Right ventricle myocardium inferior (tissue), 1 donor: ENCODE measurements around the gene PLXNA1. TPM values are rescaled to one million over a fixed set of nuclear protein-coding genes. Genes with fewer than 3 reads are reported as not detected.

Source experiments
- ATAC-seq: fragments of 200-7000 bp; cut with Tn5 transposase; one replicate; pipeline ENCODE4 v1.9.1; 2020; ENCODE audit warnings: mild to moderate bottlenecking, moderate library complexity
- DNase-seq: peaks from one replicate; pipeline ENCODE4 v3.0.0; 2021; ENCODE audit errors: missing footprints
- intact Hi-C: fragments of 100-400 bp; cut with DNase I; formaldehyde crosslinking; loops from one replicate; pipeline ENCODE4 v1.11.0; 2022
- total RNA-seq: library from RNA; stranded (reverse); fragmentation: NEBNext Ultra II Directional; extraction: Animal tissue kit (Norgen Biotek cat#: 25700); gene quantifications from one replicate; pipeline ENCODE4 v1.2.1, GENCODE V29; 2021
- donor health status: DM: no; HTN: yes; CAD: no; lungs with severe emphysema.

Gene PLXNA1
- total RNA-seq, 1 donor from 2014 or later = 29.6 TPM

DNA sequence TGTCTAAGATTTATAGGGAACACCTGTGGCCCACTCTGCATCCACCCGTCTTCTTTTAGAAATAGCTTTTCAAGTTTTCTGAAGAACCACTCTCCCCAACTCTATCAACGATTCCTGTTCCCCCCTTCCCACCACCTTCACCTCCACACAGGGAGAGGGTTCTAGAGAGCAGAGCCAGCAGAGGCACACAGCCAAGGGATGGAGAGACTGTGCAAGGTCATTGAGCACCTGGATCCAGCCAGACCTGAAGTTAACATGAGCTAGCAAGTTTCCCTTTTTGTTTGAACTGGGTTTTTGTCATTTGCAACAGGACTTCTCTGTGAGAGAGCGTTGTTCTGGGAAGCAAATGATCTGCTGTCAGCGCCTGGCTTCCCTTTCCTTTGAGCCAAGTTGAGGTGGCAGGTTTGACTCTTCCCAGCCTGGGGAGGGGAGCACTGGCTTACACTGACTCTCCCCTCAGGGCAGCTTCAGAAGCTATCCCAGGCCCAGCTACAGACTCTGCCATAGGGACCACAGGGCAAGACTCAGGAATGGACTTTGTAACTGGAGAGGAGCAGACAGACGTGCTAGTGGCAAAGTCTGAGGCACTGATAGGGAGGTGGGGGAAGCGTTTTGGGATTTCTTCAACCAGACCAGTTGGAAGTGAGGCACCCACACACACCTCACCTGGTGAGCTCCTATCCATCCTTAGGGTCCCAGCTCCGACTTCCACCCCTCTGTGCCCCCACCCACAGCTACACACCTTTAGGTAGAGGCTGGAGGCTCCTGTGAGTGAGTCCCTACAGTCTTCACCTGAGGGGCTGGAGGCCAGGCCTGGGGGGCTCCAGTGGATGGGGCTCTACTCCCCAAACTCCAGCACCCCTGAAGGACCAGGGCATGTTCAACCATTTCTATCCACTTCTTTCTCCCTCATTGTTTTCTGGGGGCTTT is 19.4 kb upstream of the PLXNA1 start:
- ATAC-seq (no peak), DNase-seq (no peak)
- intact Hi-C loops = loop anchor here (5.0 kb wide), 1 partner anchor 136 kb away; no protein-coding TSS in a partner anchor

DNA sequence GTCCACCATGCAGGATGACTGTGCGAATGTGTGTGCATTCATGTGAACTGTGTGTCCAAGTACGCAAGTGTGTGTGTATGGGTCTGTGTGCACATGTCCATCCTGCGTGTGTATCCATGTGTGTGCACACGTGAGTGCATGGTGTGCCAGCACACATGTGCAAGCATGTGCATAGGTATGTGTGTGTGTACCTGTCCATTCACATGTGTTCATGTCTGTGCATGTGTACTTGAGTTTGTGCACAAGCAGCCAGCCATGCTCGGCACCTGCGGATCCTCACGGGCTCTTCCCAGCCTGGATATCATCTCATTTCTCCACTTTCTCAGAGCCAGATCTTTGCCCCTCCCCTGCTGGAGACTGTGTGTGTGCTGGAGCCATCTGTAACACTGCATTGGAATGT is 18.7 kb upstream of the PLXNA1 start:
- ATAC-seq (no peak), DNase-seq (no peak)
- intact Hi-C loops = loop anchor here (5.0 kb wide), 1 partner anchor 137 kb away; no protein-coding TSS in a partner anchor

DNA sequence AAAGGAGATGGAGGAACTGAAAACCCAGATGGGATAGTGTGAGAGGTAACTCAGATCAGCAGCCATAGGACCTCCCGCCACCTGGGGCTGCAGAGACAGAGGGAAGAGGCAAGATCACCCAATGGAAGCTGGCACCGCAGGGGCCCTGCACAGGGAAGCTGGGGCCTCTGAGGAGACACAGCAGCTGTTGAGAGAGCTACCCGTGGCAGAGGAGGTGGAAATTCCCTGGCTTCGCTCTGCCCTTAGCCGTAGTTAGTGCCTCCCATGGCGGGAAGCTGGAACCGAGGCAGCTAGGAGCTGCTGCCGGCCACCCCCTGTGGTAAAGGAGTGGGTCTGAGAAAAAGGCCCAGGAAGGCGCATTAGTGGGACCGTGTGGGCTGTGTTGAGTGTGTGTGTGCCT is 18.0 kb upstream of the PLXNA1 start:
- ATAC-seq (no peak), DNase-seq (no peak)
- intact Hi-C loops = loop anchor here (5.0 kb wide), 2 partner anchors 38 to 138 kb away; no protein-coding TSS in a partner anchor

DNA sequence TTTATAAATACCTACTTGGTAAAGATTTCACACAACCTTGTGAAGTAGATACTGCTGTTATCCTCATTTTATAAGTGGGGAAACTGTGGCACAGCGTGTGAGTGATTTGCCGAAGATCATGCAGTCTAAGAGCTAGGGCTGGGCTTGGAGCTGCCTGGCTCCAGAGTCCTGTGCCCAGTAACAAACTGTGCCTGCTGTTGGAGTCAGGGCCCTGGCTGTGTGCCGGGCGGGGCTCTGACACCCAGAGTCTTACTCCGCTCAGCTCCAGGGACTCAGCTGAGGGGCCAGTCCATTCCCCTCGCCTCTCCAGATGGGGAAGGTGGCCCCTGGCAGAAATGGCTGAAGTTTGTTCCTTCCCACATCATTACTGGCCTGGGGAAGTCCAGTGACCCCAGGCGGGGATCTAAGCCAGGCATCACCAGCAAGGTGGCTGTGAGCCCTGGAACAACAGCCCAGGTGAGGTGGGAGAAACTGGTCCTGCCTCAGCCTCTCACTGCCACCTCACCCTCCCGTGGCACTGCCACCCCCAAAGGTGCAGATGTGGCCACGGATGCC is 17.3 kb upstream of the PLXNA1 start:
- intact Hi-C loops = loop anchor here (5.0 kb wide), 1 partner anchor 38 kb away; no protein-coding TSS in a partner anchor
- DNase-seq (no peak), ATAC-seq (no peak)

DNA sequence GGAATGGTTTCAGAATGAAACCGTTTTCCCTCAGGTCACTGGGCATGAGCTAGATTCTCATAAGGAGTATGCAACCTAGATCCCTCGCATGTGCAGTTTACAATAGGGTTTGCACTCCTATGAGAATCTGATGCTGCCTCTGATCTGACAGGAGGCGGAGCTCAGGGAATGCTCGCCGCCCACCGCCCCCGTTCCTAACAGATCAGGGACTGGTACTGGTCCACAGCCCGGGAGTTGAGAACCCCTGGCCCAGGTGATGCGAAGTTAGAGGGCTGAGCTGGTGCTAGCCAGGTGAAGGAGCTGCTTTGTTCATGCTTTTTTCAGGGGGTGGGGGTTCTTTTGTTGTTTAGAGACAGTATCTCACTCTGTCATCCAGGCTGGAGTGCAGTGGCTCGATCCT is 15.5 kb upstream of the PLXNA1 start:
- ATAC-seq (no peak), DNase-seq (no peak)
- intact Hi-C loops = loop anchor here (5.0 kb wide), 1 partner anchor 40 kb away; no protein-coding TSS in a partner anchor

DNA sequence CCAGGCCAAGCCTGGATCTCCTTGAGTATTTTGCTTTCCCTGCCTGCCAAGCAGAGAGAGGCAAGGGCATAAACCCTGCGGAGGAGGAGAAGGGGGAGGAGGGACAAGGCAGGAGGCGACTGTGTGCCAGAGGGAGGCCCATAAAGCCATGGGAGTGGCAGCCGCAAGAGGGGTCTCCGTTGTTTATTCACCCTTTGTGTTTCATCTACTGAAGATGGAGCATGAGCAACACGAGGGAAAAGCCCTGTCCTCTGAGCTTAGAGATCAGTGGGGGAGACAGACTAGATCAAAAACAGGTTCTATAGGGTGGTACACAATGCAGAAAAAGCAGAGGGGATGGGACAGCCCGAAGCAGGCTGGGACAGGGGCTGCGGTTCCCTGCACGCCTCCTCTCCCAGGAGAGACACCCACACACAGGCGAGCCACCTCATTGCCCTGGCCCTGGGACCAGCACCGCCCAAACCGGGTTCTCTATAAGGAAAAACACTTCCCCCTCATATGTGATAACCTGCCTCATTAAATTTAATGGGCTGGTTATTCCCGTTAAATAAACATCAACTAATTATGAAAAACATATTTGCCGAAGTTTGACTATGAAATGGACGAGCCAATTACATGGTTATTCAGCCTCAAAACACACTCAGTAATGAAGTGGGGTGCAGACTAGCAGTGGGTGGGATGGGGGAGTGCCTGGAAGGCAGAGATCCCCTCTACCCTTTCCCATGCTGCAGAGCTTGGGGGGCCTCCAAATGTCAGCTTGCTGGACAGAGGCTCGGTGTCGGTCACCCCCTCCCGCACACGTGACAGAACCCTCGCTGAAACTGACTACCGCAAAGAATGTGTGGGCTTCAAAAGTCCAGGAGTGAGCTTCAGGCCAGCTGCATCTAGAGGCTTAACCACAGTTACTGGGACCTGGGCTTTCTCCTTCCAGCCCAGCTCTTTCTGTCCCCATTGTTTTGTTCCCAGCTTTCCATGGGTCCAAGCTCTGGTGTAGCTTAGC is 14.2 kb upstream of the PLXNA1 start:
- DNase-seq (no peak), ATAC-seq (no peak)
- intact Hi-C loops = loop anchor here (5.0 kb wide), 1 partner anchor 41 kb away; no protein-coding TSS in a partner anchor

DNA sequence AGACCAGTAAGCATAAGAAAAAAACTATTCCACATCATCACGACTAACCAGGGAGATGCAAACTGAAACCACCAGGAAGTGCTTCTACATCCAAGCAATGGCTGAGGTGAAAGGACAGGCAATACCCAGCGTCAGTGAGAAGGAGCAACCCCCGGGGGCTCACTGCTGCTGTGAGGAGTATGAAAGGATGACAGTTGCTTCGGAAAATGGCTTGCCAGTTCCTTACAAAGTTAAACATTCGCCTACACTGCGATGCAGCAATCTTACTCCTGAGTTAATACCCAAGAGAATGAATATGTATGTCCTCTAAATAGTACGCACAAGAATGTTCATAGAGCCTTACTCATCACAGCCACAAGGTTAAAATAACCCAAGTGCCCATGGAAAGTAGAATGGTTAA is 13.3 kb upstream of the PLXNA1 start:
- DNase-seq (no peak), ATAC-seq (no peak)
- intact Hi-C loops = loop anchor here (5.0 kb wide), 1 partner anchor 42 kb away; no protein-coding TSS in a partner anchor

DNA sequence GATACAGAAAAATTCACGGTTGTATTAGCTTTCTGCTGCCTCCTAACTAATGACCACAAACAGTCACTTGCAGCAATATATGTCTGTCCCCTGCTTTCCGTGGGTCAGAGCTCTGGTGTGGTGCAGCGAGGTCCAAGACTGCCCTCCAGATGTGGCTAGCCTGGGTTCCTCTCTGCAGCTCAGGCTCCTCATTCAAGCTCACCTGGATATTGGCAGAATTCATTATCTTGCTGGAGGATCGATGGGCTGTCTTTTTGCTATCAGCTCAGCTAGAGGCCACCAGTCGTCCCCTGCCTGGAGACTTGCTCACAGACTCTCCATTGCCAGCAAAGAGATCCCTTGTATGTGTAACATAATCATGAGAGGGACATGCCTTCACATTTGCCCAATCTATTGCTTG is 12.8 kb upstream of the PLXNA1 start:
- no peak for DNase-seq
- intact Hi-C loops = no loop called here
- no peak for ATAC-seq

DNA sequence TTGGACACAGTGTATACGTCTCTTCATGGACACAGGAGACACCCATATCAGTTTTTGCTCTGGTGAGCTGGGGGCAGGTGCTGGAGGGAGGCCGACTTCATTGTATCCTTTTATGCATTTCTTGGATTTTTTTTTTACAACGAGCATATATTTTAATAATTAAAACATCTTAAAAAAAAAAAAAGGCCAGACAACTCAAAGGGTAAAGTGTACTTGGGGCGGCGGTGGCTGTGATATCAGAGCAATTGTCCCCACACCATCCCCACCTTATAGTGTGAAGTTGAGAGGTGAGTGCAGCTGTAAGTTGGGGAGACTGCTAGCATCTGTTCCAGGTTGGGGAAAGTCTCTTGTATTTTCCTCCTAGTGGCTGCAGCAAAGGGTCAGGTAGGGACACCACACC is 12.0 kb upstream of the PLXNA1 start:
- DNase-seq (no peak), ATAC-seq (no peak)
- intact Hi-C loops = no loop called here

DNA sequence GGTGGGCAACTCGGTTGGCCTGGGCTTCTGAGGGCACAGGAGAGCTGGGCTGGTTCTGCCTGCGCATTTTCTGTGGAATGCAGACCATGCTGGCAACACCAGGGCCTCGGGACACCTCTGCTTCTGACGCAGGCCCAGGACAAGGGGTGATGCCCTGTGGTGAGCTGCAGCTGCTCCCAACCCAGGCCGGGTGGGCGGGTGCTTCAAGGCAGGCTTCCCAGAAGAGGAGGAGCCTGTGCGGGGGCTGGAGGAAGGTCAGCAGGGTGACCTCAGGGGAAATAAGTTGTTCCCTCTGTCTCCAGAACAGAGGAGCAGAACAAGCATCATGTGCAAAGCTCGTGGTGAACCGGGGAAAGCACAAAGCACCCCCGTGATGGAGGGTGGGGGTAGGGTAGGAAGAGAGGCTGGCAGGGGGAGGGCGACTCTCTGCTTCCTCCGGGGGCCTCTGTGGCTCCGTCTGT is 11.0 kb upstream of the PLXNA1 start:
- DNase-seq (peak; percentile 83), ATAC-seq (peak; percentile 86)
- intact Hi-C loops = no loop called here

DNA sequence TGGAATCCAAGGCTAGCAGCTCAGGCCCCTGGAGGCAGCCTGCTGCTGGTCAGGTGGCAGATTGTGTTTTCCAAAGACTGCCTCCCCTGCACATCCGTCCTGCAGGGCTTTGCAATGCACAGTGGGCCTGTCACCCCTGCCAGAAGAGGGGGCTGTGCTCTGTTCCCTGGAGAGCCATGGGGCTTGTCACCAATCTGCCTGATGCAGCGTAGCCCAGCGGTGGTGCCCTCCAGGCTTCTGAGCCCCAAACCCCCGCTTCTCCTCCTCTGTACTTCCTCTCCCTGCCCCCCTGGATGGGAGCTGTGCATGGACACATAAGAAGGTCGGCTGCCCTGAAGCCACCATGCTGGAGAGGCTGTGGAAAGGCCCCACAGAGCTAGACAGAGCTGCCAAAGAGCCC is 10.0 kb upstream of the PLXNA1 start:
- no peak for ATAC-seq

DNA sequence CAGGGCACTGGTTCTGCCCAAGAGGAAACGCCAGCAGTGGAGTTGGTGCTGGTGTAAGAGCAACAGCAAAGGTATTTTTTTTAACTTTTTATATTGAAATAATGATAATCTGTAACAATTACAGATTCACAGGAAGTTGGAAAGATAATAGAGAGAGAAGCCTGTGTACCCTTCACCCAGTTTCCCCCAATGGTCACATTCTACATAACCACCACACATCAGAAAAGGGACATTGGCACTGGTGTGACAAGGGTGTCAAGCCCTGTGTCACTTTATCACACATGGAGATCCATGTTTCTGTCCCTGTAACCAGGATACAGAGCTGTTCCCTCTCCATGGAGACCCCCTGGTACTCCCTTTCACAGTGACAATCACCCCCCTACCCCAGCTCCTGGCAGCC is 9.1 kb upstream of the PLXNA1 start:
- no peak for ATAC-seq
- intact Hi-C loops = no loop called here
- DNase-seq = no peak

More for the DNA sequence above, 10.0 kb upstream of the PLXNA1 start:
- DNase-seq = no peak
- intact Hi-C loops = no loop called here

DNA sequence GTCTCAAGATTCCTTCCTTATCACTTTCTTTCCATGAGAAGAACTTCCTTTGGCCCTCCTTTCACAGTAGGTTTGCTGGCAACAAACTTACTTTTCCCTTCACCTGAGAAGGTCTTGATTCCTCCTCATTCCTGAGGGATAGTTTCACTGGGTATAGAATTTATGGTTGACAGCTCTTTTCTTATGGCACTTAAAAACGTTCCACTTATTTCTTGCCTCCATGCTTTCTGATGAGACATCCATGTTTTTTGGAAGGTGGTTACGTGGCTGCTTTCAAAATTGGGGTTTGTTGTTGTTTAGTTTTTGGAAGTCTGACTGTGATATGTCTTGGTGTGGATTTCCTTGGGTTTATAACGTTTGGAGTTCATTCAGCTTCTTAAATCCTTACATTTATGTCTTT is 8.2 kb upstream of the PLXNA1 start:
- DNase-seq (no peak), ATAC-seq (no peak)
- intact Hi-C loops = no loop called here

DNA sequence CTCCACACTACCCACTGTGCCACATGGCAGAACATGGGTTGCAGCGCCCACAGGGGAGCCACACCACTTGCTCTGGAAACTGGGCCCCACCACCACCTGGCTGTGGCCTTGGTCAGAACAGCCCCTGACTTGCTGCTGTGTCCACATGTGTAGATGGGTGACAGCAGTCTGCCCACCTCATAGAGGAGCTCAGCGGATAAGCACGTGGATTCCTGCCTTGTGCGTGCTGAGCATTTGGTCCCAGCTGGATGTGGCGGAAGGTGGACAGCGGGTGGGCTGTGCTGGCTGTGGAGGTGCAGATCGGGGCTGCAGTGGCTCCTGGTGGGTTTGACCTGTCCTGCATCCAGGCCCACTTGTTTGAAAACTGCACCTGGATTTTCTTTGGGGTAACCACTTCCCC is 6.0 kb upstream of the PLXNA1 start:
- intact Hi-C loops = no loop called here
- no peak for ATAC-seq
- DNase-seq = no peak

DNA sequence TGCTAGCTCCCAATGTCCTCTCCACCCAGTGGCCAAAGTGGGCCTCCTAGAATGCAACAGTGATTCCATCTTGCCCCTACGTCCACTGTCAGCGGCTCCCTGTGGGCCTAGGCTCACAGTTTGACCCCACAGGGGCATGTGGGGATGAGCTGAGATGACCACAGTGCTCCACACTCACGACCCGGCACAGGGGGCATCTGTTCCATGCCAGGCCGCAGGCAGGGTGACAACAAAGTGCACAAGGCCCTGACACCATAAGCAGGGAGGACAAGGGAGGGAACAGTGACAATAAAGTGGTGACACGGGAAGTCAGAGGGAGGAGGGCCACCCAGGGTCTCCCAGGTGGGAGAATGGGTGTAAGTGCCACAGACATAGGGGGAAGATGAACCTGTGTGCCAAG is 5.1 kb upstream of the PLXNA1 start:
- no peak for DNase-seq
- ATAC-seq = no peak
- intact Hi-C loops = no loop called here

DNA sequence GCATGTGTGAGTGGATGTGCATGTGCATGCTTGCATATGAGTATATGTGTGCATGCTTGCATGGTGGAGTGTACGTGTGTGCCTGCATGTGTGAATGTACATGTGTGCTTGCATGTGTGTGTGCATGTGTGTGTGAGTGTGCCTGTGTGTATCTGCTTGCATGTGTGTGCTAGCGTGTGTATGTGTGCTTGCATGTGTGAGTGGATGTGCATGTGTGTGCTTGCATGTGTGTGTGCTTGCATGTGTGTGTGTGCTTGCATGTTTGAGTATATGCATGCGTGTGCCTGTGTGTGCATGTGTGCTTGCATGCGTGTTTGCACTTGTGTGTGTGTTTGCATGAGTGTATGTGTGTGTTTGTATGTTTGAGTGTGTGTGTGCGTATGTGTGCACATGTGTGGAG is 4.6 kb upstream of the PLXNA1 start:
- no peak for DNase-seq
- intact Hi-C loops = no loop called here
- no peak for ATAC-seq

DNA sequence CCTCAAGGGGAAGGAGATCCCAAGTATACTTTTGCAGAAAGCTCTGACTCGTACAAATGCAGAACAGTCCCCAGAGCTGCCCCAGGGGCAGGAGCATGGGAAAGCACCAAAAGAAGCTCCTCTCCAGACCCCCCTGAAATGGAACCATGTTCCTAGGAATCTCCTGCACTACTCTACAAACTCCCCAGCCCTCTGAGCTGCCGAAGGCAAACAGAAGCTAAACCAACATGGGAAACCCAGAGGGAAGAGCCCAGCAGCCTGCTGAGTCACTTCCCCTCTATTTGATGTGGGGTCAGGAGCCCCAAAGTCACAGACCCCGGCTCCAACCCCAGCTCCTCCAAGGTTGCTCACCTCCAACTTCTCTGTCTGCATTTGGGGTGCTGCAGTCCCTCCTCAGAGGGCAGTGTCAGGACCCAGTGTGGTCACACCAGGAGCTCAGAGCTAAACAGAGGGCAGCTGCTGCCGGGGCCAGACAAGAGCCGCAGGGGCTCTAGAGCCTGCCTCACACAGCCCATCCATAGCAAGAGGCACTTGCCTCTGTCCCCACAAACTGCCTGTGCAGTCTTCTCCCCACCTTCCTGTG is 3.8 kb upstream of the PLXNA1 start:
- no peak for ATAC-seq
- intact Hi-C loops = no loop called here
- no peak for DNase-seq

DNA sequence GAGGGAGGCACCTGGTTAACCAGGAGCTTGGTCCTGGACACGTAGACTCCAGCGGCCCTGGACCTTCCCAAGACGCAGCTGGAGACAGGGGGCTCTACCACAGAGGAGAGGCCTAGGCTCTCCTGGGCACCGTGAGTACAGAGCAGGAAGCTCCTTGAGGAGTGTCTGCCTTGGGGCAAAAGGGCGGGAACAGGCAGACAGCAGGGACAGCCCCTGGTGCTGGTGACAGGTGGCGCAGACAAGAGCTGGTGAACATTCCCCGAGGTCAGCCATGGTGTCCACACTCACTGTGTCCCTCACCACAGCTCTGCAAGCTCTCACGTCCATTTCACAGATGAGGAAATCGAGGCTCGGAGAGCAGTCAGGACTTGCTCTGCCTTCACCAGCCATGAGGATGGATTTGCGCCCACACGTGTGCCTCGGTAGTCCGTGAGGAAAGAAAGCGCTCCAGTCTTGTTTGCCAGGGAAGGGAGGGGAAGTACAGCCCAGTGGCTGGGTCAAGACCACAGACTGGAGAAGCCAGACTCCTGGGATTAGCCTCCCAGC is 2.6 kb upstream of the PLXNA1 start:
- intact Hi-C loops = loop anchor here (5.0 to 10.0 kb wide), 3 partner anchors 197 to 564 kb away; no protein-coding TSS in a partner anchor
- DNase-seq = no peak
- no peak for ATAC-seq
